DOHH2 (cell line): ENCODE data around the gene ZC3H14.

Source experiments
- EZH2phosphoT487 ChIP-seq: fragments of 200-600 bp; sonication (generic); IDR thresholded peaks from 2 replicates; pipeline ENCODE4 v1.6.1; 2017; ENCODE audit warnings: borderline replicate concordance, mild to moderate bottlenecking, antibody characterized with exemption, low read length, moderate library complexity, mixed read lengths
- TF ChIP-seq, protein P1 (sequence below): fragments of 200-600 bp; sonication (generic); IDR thresholded peaks from one replicate; pipeline ENCODE4 v1.5.1; 2014; ENCODE audit warnings: antibody characterized with exemption, mild to moderate bottlenecking, low read depth, low read length; ENCODE audit not compliant: poor library complexity, severe bottlenecking

DNA sequence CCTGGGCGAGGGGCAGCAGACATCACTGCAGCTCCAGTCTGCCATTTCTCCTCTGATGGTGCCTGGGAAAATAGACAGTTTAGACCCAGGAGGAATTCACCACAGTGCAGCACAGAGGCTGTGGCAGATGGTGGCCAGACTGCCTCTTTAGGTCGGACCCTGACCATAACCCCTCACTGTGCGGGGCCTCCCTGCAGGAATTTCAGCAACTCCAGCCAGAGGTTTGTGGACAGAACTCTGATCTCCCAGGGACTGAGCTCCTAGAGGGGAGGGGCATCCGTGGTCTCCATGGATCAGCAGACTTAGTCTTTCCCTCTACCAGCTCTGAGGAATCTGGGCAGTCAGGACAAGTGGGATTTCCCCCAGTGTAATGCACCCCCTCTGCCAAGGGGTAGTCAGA is 106.5 kb downstream of the ZC3H14 start:
- TF ChIP-seq, protein P1, sequence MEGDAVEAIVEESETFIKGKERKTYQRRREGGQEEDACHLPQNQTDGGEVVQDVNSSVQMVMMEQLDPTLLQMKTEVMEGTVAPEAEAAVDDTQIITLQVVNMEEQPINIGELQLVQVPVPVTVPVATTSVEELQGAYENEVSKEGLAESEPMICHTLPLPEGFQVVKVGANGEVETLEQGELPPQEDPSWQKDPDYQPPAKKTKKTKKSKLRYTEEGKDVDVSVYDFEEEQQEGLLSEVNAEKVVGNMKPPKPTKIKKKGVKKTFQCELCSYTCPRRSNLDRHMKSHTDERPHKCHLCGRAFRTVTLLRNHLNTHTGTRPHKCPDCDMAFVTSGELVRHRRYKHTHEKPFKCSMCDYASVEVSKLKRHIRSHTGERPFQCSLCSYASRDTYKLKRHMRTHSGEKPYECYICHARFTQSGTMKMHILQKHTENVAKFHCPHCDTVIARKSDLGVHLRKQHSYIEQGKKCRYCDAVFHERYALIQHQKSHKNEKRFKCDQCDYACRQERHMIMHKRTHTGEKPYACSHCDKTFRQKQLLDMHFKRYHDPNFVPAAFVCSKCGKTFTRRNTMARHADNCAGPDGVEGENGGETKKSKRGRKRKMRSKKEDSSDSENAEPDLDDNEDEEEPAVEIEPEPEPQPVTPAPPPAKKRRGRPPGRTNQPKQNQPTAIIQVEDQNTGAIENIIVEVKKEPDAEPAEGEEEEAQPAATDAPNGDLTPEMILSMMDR, result no peak
- no peak for TF ChIP-seq EZH2phosphoT487
